Left cardiac atrium (tissue), 4 donors: Measurements from ENCODE around the gene GATAD2B. TPM values are rescaled to one million over a fixed set of nuclear protein-coding genes. Genes with fewer than 3 reads are reported as not detected.

Experiments
- ATAC-seq, 2 donors: fragments of 200-7000 bp; cut with Tn5 transposase; one replicate each; pipeline ENCODE4 v1.9.1; 2020; ENCODE audit warnings: mild to moderate bottlenecking in 2 of 2, moderate library complexity in 2 of 2
- DNase-seq: peaks from one replicate; pipeline ENCODE4 v3.0.0-alpha.2; 2020
- intact Hi-C, 2 donors: fragments of 100-400 bp; cut with DNase I; formaldehyde crosslinking; loops; one replicate each; pipeline versions ENCODE4 v1.14.1 to v1.15.1; 2022 to 2023
- total RNA-seq, 2 donors: library from RNA; stranded (reverse); fragmentation: NEBNext Ultra II Directional; extraction: Animal tissue kit (Norgen Biotek cat#: 25700); gene quantifications; one replicate each; pipeline ENCODE4 v1.2.1, GENCODE V29; 2021
- donor health status: DM: no; HTN: yes; CAD: no.
- donor health status: DM: no; HTN: yes; CAD: no; lungs with severe emphysema.
- donor health status: DM: yes; HTN: yes; CAD: no.
- donor health status: Dilated cardiomyopathy.

Gene GATAD2B
- total RNA-seq, 2 donors from 2014 or later, result 29.0 to 39.5 TPM

DNA sequence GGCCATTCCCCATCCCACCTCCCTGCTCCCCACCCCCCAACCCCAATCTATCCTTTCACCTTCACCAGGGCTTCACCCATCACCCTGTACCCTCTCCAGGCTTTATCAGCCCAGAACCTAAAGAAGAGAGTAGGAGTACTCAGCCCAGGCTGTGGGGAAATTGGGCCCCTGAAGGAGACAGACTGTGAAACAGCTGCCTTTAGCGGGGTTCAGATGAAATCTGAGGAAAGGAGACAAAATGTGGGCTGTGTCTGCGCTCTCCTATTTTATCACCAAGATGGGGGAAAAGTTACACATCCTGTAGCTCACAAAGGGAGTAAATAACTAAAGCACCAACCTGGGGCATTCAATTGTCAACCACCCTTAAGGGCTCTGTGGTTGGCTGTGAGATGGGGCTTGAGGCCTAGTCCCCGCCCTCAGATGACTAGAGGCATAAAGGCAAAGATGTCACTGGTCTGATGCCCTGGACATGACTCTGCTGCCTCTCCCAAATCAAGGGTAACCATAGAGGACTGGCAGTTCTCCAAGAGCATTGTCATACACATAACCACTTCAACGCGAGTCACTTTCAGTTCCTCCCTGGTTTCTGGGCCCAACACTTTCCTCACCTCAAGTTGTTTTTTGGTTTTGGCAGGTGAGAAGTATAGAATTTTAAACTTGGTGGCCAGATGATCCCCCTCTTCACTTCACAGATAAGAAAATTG, 117.6 kb downstream of the GATAD2B start:
- ATAC-seq (peak; percentile 76 to 88), DNase-seq (peak; percentile 58)
- intact Hi-C loops, result no loop called here

DNA sequence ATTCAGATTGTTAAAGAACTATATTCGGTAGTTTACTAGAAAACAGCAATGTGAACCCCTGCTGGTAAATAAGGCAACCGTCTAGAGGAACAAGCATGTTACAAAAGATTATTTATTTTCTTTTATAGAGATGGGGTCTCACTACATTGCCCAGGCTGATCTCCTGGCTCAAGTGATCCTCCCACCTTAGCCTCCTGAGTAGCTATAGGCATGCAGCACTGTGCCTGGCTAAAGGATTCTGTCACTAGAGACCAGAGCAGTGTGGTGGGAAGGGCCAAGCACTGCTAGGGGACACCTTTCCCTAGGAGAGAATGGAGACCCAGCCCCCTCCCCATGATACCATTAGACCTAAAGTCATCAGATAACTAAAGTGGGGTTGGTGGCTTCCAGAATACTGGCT, 118.7 kb downstream of the GATAD2B start:
- intact Hi-C loops, result no loop called here
- ATAC-seq (no peak), DNase-seq (no peak)

DNA sequence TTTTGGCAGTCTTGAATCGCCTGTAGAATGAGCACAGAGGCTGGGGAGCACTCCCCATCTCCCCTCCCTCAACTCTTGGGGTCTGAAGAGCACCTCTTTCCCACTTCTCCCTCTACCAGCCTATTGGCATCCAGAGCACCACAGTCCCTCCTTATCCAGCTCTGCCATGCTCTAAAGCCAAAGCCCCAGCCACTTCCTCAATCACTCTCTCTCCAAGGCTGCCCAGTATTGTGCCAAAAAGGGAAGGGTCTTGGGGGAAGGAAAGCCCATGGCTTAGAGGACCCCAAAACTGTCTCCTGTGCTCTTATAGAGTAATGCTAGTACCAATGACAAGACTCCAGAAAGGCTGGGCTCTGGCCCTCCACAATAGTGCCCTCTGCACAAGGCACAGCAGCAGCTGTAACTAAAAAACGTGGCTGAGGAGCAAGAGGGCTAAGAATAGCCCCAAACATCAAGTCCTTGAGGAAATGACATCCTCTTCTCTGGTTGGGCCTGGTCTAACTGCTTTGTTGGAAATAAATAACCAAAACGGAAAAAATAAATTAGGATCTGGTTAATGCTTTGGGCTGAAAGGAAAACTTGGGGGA, 119.2 kb downstream of the GATAD2B start:
- DNase-seq, result no peak
- no peak for ATAC-seq
- intact Hi-C loops, result no loop called here

DNA sequence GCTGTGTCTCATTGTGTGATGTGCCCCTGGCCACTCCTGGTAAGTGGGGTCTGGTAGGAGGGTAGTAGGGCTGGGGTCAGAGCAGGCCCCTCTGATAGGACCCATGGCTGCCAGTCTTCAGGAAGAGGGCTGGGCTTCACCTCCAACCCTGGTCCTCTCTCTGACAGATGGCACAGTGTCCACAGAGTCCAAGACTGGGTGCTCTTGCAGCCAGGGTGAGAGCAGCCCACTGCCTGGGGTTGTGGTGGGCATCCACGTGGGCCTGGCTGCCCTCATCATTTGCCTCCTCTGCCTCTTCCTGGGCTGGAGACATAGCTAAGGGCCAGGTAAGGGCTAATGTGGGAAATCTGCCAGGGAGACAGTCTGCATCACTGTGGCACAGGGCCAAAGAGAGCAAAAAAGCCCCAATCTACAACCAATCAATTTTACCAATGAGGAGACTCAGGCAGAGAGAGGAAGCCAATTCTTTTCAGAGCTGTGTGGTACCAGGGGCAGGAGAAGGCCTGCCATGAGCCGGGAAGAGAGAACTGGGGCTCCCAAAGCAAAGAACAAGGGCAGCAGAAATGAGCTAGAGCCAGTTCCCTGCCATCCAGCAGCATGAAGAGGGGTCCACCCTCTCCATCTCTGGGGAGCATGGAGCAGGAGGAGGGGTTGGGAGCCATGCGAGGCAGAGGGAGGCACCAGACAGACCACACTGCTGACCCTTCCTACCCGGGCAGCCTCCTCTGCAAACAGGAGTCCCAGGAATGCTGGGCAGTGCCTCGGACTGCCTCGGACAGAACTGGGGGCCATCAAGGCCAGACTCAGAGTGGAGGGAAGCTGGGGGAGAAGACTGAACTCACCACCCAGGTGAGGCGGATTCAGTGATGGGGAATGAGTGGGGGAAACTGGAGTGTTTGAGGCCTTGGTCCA, 120.7 kb downstream of the GATAD2B start:
- no peak for DNase-seq
- intact Hi-C loops, result no loop called here
- no peak for ATAC-seq

DNA sequence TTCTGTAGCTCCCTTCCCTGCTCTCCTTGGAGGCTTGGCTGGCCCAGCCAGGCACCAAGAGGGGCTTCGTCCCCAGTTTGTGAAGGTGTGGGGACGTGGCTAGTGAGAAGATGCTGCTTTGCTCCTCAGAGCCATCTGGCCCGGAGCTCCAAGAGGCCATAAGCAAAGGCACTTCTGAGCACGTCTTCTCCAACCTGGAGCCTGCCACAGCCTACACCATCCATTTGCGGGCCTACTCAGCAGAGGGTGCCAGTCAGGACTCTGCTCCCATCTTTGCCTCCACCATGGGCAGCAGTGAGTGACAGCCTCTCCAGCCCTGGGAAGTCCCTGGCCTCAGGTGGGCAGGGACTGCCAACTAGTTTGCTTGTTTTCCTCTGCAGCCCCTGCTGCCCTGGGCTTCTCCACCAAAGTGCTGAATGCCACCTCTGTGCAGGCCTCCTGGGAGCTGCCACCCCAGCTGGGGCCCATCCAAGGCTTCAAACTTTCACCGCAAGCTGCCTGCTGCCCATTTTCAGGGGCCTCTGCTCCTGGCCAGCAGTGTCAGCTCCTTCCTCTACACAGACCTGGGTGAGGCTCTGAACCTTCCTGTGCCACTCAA, 121.6 kb downstream of the GATAD2B start:
- DNase-seq (no peak), ATAC-seq (no peak)
- intact Hi-C loops, result no loop called here

DNA sequence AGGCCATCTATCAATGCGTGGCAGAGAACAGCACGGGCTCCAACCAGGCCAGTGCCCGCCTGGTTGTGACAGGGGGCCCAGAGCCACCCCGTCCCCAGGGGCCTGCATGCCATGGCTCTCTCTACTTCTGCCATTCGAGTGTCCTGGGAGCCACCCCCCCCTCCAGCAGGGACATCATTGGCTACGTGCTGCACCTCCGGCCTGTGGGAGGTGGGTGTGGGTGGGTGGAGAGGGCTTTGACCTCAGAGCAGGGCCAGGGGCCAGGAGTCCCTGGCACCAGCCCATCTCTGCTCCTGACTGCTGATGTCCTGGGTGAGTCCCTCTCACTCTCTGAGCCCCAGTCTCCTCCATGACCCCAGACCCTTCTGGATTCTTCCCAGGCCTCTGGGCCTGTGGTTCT, 122.3 kb downstream of the GATAD2B start:
- ATAC-seq (no peak), DNase-seq (no peak)
- intact Hi-C loops, result no loop called here

DNA sequence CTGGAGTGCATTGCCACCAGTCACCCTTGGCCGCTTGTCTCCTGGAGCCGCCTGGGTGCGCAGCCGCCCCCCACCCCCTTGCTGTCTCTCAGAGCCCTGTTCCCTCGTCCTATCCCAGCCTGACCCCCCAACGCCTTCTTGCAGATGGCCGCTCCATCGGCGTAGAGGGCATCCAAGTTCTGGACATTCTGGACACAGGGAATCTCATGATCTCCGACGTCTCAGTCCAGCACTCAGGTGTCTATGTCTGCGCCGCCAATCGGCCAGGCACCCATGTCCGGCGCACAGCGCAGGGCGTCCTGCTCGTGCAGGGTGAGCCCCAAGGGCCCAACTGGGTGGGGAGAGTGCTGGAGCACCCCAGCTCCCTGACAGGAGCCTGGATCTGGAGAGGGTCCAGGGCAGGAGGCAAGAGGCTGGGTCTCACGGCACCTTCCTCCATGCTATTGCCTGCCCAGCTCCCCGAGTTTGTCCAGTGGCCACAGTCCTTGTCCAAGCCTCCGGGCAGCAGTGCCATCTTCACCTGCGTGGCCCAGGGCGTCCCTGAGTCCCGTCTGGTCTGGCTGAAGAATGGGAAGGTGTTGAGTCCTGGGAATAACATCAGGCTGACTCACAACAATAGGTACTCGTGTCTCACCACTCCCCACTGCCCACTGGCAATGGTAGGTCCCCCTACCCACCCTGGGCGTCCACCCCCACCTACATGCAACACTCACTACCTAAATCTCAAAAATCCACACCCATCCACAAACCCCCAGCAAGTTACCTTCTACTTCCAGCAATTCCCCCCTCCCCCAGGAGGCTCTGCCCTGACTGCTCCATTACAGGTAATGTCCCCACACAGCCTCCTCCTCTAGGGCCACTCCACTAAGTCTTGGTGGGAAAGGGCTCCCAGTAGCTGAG, 123.0 kb downstream of the GATAD2B start:
- no peak for DNase-seq
- no peak for ATAC-seq
- intact Hi-C loops, result loop anchor here in 1 of 2 donors (5.0 to 10.0 kb wide), 2 partner anchors 145 to 187 kb away; partner anchors contain the start of genes DENND4B and RAB13

DNA sequence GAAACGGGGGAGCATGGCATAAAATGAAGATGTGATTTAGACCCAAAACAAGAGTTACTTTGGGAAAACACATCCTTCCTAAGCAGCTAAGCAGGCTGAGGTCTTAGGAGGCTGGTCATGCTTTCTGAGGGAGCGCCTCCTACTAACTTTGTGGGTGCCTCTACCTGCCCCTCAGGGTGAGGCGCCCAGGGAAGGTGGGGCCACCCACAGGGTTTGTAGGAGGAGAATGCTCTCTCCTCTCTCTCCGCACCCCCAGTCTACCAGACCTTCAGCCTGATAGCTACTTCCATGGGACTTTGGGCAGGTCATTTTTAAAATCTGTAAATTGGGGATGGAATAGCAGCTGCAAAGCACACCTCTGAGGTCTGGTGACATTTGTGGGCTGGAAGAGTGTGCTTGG, 123.8 kb downstream of the GATAD2B start:
- intact Hi-C loops, result loop anchor here in 1 of 2 donors (5.0 to 10.0 kb wide), 2 partner anchors 146 to 188 kb away; partner anchors contain the start of genes DENND4B and RAB13
- DNase-seq (no peak), ATAC-seq (no peak)

DNA sequence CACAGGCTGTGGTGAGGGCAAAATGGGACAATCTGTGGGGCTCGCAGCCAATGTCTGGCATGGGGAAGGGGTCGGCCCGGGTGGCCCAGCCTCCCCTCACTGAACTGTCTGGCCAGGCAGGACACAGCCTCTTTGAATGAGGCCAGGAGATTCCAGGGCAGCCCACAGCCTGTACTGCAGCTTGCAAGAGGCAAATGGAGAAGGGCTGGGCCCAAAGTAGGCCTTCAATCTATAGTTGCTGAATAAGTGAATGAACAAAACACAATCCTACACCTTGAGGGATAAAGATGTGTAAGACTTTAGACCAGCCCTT, 124.3 kb downstream of the GATAD2B start:
- no peak for DNase-seq
- intact Hi-C loops, result loop anchor here in 1 of 2 donors (5.0 to 10.0 kb wide), 2 partner anchors 146 to 189 kb away; partner anchors contain the start of genes DENND4B and RAB13

DNA sequence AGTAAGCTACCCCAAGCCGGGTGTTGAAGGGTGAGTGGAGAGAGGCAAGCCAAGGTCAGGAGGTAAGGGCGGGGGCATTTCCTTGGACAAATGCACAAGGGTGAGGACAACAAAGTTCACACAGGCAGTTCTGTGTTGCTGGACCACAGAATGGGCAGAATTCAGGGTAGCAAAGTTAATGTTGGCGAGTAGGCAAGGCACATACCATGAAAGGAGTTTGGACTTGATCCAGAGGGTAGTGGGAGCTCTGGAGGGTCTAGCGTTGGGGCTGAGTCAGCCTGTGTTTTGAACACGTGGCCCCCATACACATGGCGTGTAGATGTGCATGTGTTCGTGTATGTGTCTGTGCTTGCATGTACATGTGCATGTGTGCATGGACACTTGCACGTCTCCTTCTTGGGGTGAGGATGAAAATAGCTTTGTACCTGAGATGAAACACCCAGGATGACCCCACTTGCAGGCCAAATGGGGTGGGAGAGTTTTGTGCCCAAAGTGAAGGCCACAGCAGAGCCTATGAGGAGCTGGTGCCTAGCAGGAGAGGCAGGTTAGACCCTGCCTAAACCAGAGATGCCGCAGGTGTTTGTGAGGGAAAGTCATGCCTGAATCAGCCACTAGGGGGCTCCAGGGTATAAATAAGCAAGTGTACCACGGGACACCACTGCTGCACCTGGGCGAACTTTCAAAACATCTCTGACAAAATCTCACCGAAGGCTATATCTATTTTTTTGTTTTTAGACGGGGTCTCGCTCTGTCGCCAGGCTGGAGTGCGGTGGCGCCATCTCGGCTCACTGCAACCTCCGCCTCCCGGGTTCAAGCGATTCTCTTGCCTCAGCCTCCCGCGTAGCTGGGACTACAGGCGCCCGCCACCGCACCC, 125.7 kb downstream of the GATAD2B start:
- DNase-seq, result peak; percentile 82
- intact Hi-C loops, result loop anchor here (2.0 to 10.0 kb wide), 3 partner anchors 148 to 190 kb away; partner anchors contain the start of genes RAB13 (in 2 of the 2) and DENND4B (in 1 of the 2)
- peak; percentile 58 to 64 for ATAC-seq

More for the DNA sequence above, 124.3 kb downstream of the GATAD2B start:
- no peak for ATAC-seq

DNA sequence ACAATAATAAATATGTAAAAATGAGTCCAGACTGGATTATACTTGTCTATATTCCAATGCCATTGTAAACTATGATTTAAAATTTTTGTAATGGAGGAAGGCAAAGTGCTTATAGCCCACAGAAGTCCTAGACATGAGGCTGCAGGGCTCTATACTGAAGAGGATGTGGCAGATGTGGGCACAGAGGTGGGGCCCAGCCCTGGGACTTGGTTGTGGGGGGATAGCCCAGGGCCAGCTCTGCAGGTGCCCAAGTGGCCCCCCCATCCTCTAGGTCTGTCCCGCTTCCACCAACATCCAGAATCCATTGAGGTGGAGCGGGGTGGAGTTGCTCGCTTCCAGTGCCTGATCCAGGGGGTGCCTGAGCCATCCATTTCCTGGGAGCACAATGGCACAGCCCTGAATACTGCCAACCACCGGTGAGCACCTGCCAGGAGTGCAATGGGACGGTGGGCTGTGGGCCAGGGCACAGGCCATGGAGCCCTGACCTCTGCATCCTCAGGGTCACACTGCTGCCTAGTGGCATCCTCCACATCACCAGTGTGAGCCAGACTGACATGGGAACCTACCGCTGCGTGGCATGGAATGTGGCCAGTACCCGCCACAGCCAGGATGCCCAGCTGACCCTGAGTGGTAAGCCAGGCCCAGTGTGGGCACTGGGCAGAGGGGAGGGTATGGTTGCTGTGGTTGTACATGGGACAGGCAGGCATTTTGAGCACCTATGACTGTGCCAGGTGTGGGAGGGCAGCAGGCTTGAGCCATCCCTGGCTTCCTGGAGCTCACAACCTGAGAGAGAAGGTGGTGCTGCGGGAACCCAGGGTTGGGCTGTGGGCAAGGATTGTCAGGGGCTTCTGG, 126.6 kb downstream of the GATAD2B start:
- intact Hi-C loops, result loop anchor here (2.0 to 10.0 kb wide), 3 partner anchors 149 to 191 kb away; partner anchors contain the start of genes RAB13 (in 2 of the 2) and DENND4B (in 1 of the 2)
- ATAC-seq (no peak), DNase-seq (no peak)

DNA sequence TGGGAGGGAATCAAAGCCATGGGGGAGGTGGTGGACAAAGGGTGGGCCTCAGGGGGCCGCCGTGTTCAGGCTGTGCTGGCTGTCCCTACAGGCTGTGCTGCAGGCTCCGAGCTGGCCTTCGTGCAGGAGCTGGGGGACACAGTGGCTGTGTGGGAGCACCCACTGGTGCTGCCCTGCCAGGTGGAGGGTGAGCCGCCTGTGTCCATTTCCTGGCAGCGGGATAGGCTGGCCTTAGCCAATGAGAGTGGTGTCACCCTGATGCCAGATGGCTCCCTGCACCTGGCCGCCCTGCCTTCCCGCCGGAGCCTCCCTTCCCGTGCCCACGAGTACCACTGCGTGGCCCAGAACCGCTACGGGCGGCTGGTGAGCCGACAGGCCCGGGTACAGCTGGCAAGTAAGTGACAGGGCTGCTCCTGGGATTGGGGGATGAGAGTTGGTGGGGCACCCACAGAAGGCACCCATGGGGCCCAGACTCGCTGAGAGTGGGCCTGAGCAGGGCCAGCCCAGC, 127.4 kb downstream of the GATAD2B start:
- ATAC-seq (no peak), DNase-seq (no peak)
- intact Hi-C loops, result loop anchor here in 1 of 2 donors (5.0 to 10.0 kb wide), 2 partner anchors 149 to 192 kb away; partner anchors contain the start of genes DENND4B and RAB13

DNA sequence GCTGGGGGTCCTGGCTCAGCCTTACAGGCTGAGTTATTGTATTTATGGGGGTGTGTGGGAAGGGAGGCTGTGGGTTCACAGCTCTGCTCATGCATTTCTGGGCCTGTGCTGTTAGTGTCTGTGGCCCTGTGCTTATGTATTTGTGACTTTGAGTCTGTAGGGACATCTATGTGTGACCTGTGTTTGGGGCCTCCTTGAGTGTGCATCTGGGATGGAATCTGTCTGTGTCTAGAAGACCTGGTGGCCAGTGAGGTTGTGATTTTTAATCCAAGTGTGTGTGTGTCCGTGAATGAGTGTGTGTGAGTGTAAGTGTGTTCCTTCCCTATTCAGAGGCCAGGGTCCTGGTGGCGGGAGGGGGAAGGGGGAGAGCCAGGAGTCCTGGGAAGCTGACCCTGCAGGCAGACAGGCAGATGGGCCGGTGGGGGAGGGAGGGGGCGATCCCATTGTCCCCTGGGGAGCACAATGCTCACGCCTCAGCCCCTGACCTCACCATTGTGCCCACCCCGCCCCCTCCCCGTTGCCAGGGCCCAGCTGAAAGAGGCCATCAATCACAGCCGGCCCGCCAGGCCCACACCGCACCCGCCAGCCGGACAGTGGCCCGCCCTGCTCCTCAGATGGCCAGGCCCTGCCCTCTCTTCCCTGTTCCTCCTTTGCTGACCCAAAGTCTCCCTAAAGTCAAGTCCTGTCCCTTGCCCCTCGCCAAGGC, 128.0 kb downstream of the GATAD2B start:
- ATAC-seq (no peak), DNase-seq (no peak)
- intact Hi-C loops, result loop anchor here in 1 of 2 donors (5.0 to 10.0 kb wide), 2 partner anchors 150 to 193 kb away; partner anchors contain the start of genes DENND4B and RAB13

DNA sequence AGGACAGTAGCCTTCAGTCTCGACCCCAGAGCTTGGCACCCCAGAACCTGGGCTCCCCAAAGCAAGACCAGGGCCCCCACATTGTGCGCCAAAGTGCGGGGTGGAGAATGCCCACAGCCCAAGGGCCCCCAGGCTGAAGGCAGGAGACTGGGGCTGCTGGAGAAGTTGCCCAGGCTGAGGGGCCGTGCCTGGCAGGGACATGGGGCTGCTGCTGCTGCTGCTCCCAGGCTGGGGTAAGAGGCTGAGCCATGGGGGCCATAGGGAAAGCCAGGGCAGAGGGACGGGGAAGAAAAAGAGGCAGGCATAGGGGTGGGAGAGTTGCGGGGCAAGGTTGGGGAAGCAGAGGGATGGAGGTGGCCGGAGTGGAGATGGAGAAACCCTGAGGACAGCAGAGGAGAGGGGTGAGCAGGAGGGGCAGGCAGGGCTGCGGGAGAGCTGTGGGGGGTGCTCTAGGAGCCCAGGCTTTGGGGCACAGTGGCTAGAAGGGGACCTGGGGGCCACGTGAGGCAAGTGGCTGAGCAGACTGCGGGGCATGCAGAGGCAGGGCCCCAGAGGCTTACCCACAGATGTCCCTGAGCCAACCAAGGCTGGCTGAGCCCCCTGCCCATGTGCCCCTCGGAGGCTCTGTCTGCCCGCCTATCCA, 128.7 kb downstream of the GATAD2B start:
- no peak for DNase-seq
- ATAC-seq, result no peak
- intact Hi-C loops, result loop anchor here in 1 of 2 donors (10.0 kb wide), 1 partner anchor 151 kb away; the partner anchor contains the start of gene DENND4B
